ENCODE results near the gene SRGAP2B.
"Not testable (repeated sequence)": the region's sequence is repeated elsewhere in the genome, so short reads cannot be mapped to it uniquely, and the experiment has no call there.

The SRGAP2B gene

DNA sequence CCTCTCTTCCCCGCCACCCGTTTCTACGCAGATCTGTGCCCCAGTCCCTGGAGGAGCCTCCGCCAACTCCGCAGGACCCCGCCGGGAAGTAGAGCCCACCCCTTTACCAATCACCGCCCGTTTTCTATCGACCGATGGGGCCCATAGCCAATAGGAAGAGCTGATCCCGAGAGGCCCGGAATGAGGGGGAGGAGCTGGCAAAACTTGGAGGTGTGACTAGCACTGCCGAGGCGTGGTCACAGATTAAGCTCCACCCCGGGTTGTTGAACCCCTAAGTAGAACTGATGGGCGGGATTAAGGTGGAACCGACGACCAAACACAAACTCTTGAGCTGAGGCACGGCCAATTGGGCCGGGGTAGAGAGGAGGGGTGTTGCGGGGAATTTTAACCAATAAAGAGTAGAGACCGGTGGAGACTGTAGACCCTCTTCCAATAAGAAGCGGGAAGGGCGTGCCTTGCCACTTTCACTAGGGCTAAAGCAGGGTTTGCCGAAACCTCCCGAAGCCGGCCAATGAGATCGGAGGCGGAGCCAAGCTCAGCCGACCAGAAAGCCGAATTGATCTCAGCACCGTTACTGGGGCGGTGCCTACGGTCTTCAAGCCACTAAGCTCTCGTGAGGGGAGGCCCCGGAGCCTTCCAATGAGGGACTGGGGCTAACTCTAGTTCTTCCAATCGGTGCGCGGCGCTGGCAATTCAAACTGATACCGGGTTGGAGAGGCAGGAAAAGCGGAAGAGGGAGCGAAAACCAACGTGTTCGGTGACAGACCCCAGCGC lies at the start of gene SRGAP2B, which contains the start of gene FAM72D:
Gene SRGAP2B (minus strand): TSS at position 45 of the 774 bp plus-strand sequence. CDS start 2,427 bp downstream, outside the sequence.
Gene FAM72D (plus strand): TSS at position 691 of the 774 bp plus-strand sequence. CDS start 874 bp downstream, outside the sequence.
- DNase-seq = not testable (repeated sequence)

GRCh38 chr1:145144264-145144913 lies 49.3 kb upstream of the SRGAP2B start:
- not testable (repeated sequence) for DNase-seq

- not testable (repeated sequence) for DNase-seq
Measured at GRCh38 chr1:145140549-145140948, 45.4 kb upstream of the SRGAP2B start.

GRCh38 chr1:145134476-145134875 lies 39.3 kb upstream of the SRGAP2B start:
- DNase-seq = not testable (repeated sequence)

DNA sequence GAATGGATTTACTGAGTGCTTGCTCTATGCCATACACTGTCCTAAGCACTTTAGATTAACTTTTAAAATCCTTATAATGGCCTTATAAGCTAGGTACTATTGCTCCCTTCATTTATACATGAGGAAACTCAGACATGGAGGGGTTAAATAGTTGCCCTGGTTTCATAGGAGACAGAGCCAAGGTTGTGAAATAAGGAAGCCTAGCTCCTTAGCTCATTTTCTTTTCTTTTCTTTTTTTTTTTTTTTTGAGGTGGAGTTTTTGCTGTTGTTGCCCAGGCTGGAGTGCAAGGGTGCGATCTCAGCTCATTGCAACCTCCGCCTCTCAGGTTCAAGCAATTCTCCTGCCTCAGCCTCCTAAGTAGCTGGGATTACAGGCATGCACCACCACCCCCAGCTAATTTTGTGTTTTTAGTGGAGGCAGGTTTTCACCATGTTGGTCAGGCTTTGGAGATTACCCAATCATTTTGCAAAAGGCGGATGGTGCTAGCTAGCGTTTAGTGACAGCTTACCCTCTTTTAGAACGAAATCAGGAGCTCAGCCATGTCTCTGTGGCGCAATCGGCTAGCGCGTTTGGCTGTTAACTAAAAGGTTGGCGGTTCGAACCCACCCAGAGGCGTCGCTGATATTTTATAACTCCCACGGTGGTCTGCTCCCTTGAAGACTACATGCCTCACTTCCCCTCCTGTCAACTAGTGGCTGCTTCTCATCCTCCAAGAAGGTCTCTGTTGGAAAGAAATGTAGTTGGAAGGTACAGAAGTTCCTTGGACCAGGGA lies 33.8 kb upstream of the SRGAP2B start:
- DNase-seq = not testable (repeated sequence)

GRCh38 chr1:145127144-145127543 lies 32.0 kb upstream of the SRGAP2B start:
- not testable (repeated sequence) for DNase-seq

- DNase-seq = not testable (repeated sequence)
Measured at GRCh38 chr1:145125112-145125511, 30.0 kb upstream of the SRGAP2B start.

DNA sequence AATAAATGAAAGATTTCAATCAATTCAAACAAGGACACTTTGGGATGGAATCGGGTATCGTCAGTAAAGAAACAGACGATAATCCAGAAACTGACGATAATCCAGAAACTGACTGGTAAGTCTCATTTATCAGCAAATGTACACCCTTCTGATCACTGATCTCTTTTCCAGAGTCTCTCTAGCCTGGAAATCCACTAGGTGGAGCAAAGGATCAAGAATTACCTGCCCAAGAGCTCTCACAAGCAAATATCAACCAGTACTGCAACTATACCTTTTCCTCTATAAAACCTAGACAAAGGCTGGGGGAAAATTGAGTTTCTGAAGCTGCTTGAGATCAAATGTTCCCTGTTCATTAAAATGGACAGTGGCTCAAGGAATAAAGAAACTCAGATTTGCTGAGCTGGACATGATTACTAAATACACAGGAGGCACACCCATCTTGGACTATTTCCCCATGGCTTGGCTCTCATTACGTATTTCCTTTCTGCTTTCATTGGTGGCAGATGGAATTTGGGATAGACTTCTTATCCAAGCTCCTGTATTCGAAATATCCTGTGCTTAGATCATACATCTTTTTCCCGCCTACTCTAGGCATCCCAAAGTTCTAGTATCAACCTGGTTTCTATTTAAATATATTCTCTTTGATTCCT lies 29.0 kb upstream of the SRGAP2B start:
- not testable (repeated sequence) for DNase-seq

GRCh38 chr1:145123062-145123395 lies 27.9 kb upstream of the SRGAP2B start:
- DNase-seq = not testable (repeated sequence)

- not testable (repeated sequence) for DNase-seq
Measured at GRCh38 chr1:145122344-145123061, 27.4 kb upstream of the SRGAP2B start.

GRCh38 chr1:145119842-145120241 lies 24.7 kb upstream of the SRGAP2B start:
- DNase-seq = not testable (repeated sequence)

- not testable (repeated sequence) for DNase-seq
Measured at GRCh38 chr1:145115587-145116493, 20.7 kb upstream of the SRGAP2B start.

- DNase-seq = not testable (repeated sequence)
Measured at GRCh38 chr1:145114560-145115057, 19.5 kb upstream of the SRGAP2B start.

- not testable (repeated sequence) for DNase-seq
Measured at GRCh38 chr1:145112703-145113102, 17.6 kb upstream of the SRGAP2B start.

DNA sequence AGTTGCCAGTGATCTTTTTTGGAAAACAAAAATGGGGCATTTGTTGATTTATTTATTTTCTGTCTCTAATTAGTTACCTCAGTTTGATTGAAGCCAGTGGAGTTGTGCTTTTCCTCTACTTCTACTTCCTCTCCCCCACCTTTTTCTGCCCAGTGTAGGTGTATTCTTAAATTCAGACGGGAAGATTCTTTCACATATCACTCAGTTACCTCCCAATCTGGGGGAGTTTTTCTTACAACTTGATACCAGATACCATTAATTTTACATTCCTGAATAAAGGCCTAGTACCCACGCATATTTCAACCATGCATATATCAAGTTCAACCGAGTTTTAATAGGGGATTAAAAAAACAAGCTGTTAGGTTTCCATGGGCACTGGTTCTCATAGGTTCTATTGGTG lies 16.5 kb upstream of the SRGAP2B start:
- DNase-seq = not testable (repeated sequence)

DNA sequence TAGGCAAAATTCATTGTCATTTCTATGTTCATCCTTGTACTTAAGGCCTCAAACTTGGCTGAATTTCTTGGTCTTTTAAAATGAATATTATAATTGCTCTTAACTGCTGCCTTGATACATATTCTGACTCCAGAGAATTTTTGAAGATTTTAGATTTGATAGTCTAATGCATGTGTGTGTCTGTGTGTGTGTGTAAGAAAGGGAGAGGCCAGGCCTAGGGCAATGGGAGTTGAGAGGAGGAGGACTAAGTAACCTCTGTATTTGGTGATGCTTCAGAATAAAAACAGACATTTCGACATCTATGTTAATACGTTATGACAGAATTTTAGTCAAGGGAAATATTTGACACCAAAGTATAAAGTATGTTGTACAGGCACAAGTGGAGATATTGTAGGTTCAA lies 8.2 kb upstream of the SRGAP2B start:
- not testable (repeated sequence) for DNase-seq

DNA sequence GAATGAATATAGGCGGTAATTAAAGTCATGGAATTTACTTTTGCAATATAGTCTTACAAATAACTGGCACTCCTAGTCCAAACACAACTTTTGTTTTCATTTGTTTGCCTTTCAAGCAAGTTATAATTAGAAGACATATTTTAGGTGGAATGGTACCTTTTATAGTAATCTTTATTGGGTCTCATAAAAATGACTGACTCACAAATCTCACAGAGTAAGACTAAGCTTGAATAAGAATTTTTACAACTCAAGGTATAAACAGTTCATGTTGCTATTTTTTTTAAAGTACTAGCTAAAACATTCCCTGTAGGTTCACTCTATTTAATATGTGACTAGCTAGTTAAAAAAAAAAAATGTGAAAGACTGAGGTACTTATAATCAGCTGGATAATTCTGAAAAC lies 6.6 kb upstream of the SRGAP2B start:
- not testable (repeated sequence) for DNase-seq

GRCh38 chr1:145094655-145095211 lies 395 bp downstream of the SRGAP2B start:
- not testable (repeated sequence) for DNase-seq

- not testable (repeated sequence) for DNase-seq
Measured at GRCh38 chr1:145093517-145094149, 1.5 kb downstream of the SRGAP2B start.
